ENCODE measurements around the gene SEMA6C. TPM values are rescaled to one million over a fixed set of nuclear protein-coding genes. Genes with fewer than 3 reads are reported as not detected.

Gene SEMA6C
- total and polyA plus RNA-seq, 4 donors: 6.3 to 9.8 (median 6.5) TPM

DNA sequence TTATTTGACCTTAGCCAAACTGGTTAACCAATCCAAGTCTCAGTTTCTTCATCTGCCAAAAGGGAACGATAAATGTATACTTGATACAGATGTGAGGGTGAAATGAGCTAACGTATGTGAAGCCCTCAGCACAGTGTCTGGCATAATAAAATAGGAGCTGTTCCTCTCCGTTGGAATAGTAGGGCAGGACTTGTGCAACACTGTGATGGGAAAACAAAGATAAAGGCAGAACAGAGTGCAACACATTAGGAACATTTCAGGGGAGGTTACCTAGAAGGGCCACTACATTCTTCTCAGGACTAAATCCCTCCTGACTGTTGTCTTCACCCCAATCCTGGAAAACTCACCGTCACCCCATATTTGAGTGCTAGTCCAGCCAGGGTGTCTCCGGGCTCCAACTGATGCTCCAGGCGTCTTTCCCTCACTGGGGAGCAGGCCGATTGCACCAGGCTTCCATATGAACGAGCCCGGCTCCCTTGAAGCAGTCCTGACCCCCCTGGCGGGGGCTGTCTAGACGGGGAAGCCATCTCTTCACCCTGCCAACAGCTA lies 18.4 kb upstream of the SEMA6C start:
- WGBS, 2 donors: 31 to 54% methylated on average over 11 of the region's 11 CpGs
- DNase-seq: peak in 1 of 3 donors; percentile 50
- H3K4me3 ChIP-seq: peak overlapping the region; percentile 68
- H3K27ac ChIP-seq (ENCODE audit: low read depth in 1 of 2, low read length in 1 of 2): peak overlapping the region; percentile 87 to 91
- H3K9ac ChIP-seq (ENCODE audit: insufficient read depth in 1 of 2, low read length in 2 of 2): peak overlapping the region in 1 of 2 donors; percentile 63
- no peaks in the 10 kb centered on the region for H3K9me3 ChIP-seq (ENCODE audit: control insufficient read depth in 4 of 4, insufficient read depth in 3 of 4, low read length in 3 of 4)
- TF ChIP-seq, protein P1, sequence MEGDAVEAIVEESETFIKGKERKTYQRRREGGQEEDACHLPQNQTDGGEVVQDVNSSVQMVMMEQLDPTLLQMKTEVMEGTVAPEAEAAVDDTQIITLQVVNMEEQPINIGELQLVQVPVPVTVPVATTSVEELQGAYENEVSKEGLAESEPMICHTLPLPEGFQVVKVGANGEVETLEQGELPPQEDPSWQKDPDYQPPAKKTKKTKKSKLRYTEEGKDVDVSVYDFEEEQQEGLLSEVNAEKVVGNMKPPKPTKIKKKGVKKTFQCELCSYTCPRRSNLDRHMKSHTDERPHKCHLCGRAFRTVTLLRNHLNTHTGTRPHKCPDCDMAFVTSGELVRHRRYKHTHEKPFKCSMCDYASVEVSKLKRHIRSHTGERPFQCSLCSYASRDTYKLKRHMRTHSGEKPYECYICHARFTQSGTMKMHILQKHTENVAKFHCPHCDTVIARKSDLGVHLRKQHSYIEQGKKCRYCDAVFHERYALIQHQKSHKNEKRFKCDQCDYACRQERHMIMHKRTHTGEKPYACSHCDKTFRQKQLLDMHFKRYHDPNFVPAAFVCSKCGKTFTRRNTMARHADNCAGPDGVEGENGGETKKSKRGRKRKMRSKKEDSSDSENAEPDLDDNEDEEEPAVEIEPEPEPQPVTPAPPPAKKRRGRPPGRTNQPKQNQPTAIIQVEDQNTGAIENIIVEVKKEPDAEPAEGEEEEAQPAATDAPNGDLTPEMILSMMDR (IDR thresholded peaks at IDR 0.05; ENCODE audit: control extremely low read depth, extremely low read depth): no peak
- no peaks in the 10 kb centered on the region for H3K27me3 ChIP-seq (ENCODE audit: control insufficient read depth in 3 of 3, insufficient read depth in 3 of 3, low read length in 2 of 3)
- peak; percentile 12 for ATAC-seq (ENCODE audit: insufficient read depth, low FRiP score)
- peaks cover 10 to 23% (median 21%) of the 10 kb centered on the region in 4 donors for H3K36me3 ChIP-seq (ENCODE audit: control insufficient read depth in 4 of 4, insufficient read depth in 4 of 4, low read length in 4 of 4)
- peaks cover 6 to 20% (median 8%) of the 10 kb centered on the region in 5 donors for H3K4me1 ChIP-seq (ENCODE audit: control insufficient read depth in 5 of 5, insufficient read depth in 5 of 5, low read length in 5 of 5)

DNA sequence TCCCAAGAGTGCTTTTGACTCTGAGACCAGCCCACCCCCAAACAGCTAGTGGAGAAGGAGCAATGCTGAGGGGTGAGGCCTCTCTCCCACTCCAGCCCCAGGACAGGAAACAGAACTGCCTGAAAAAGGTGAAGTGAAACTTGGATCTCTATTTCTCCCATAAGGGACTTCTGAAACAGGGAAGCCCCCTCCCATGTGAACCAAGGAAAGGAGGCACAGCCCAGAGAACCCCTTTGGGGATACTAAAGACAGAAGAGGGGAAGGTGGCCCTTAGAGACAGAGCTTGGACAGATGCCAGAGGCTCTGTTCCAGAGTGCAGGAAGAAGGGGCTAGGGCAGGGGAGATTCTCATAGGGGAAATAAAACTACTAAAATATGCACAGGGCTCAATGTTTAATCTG lies 12.9 kb upstream of the SEMA6C start:
- Histone ChIP-seq H3K9ac (ENCODE audit: insufficient read depth in 1 of 2, low read length in 2 of 2) (no peak overlapping the region), H3K4me3 (no peak overlapping the region), H3K27ac (ENCODE audit: low read depth in 1 of 2, low read length in 1 of 2) (no peak overlapping the region), H3K4me1 (ENCODE audit: control insufficient read depth in 5 of 5, insufficient read depth in 5 of 5, low read length in 5 of 5) (peaks cover 0 to 5% (median 2%) of the 10 kb centered on the region in 5 donors), H3K27me3 (ENCODE audit: control insufficient read depth in 3 of 3, insufficient read depth in 3 of 3, low read length in 2 of 3) (no peaks in the 10 kb centered on the region), H3K36me3 (ENCODE audit: control insufficient read depth in 4 of 4, insufficient read depth in 4 of 4, low read length in 4 of 4) (peaks cover 10 to 34% (median 24%) of the 10 kb centered on the region in 4 donors), H3K9me3 (ENCODE audit: control insufficient read depth in 4 of 4, insufficient read depth in 3 of 4, low read length in 3 of 4) (no peaks in the 10 kb centered on the region)
- no peak for ATAC-seq (ENCODE audit: insufficient read depth, low FRiP score)
- TF ChIP-seq, protein P1 (IDR thresholded peaks at IDR 0.05; ENCODE audit: control extremely low read depth, extremely low read depth): no peak
- no peak for DNase-seq

DNA sequence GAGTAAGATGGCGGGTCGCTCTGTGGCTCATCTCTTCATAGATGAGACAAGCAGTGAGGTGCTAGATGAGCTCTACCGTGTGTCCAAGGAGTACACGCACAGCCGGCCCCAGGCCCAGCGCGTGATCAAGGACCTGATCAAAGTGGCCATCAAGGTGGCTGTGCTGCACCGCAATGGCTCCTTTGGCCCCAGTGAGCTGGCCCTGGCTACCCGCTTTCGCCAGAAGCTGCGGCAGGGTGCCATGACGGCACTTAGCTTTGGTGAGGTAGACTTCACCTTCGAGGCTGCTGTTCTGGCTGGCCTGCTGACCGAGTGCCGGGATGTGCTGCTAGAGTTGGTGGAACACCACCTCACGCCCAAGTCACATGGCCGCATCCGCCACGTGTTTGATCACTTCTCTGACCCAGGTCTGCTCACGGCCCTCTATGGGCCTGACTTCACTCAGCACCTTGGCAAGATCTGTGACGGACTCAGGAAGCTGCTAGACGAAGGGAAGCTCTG lies 12.4 kb upstream of the SEMA6C start:
- H3K9ac ChIP-seq (ENCODE audit: insufficient read depth in 1 of 2, low read length in 2 of 2): no peak overlapping the region
- H3K36me3 ChIP-seq (ENCODE audit: control insufficient read depth in 4 of 4, insufficient read depth in 4 of 4, low read length in 4 of 4): peaks cover 10 to 32% (median 24%) of the 10 kb centered on the region in 4 donors
- no peaks in the 10 kb centered on the region for H3K9me3 ChIP-seq (ENCODE audit: control insufficient read depth in 4 of 4, insufficient read depth in 3 of 4, low read length in 3 of 4)
- no peak overlapping the region for H3K4me3 ChIP-seq
- TF ChIP-seq, protein P1 (IDR thresholded peaks at IDR 0.05; ENCODE audit: control extremely low read depth, extremely low read depth): no peak
- ATAC-seq (ENCODE audit: insufficient read depth, low FRiP score): no peak
- H3K27me3 ChIP-seq (ENCODE audit: control insufficient read depth in 3 of 3, insufficient read depth in 3 of 3, low read length in 2 of 3): no peaks in the 10 kb centered on the region
- H3K4me1 ChIP-seq (ENCODE audit: control insufficient read depth in 5 of 5, insufficient read depth in 5 of 5, low read length in 5 of 5): peaks cover 0 to 2% (median 0%) of the 10 kb centered on the region in 5 donors
- H3K27ac ChIP-seq (ENCODE audit: low read depth in 1 of 2, low read length in 1 of 2): peak overlapping the region in 1 of 2 donors; percentile 17
- DNase-seq: no peak
- WGBS, 2 donors: 85 to 86% methylated on average over 22 of the region's 22 CpGs
